ENCODE data around the gene FOXN3. TPM values are rescaled to one million over a fixed set of nuclear protein-coding genes. Genes with fewer than 3 reads are reported as not detected.

Gene FOXN3
- polyA plus RNA-seq, 1 donor: 39.5 TPM

GRCh38 chr14:89384023-89384422 lies 33.0 kb downstream of the FOXN3 start:
- peaks cover 15% of the 10 kb centered on the region for H3K9me3 ChIP-seq (ENCODE audit: control insufficient read depth, low read depth, low read length)
- no peak overlapping the region for H3K27ac ChIP-seq (ENCODE audit: low read length)
- H3K27me3 ChIP-seq (ENCODE audit: control insufficient read depth, insufficient read depth, low read length): no peaks in the 10 kb centered on the region
- no peaks in the 10 kb centered on the region for H3K4me1 ChIP-seq (ENCODE audit: control insufficient read depth, insufficient read depth, low read length)
- no CpG with 5 or more reads among the region's 3 CpGs for WGBS (ENCODE audit: insufficient coverage, low lambda C conversion rate)
- DNase-seq: no peak
- no peak overlapping the region for H3K4me3 ChIP-seq (ENCODE audit: low read length)
- H3K36me3 ChIP-seq (ENCODE audit: control insufficient read depth, insufficient read depth, low read length): peaks cover 12% of the 10 kb centered on the region

GRCh38 chr14:89382901-89383845 lies 33.9 kb downstream of the FOXN3 start:
- no peaks in the 10 kb centered on the region for H3K4me1 ChIP-seq (ENCODE audit: control insufficient read depth, insufficient read depth, low read length)
- H3K4me3 ChIP-seq (ENCODE audit: low read length): no peak overlapping the region
- no peaks in the 10 kb centered on the region for H3K27me3 ChIP-seq (ENCODE audit: control insufficient read depth, insufficient read depth, low read length)
- H3K27ac ChIP-seq (ENCODE audit: low read length): no peak overlapping the region
- WGBS (ENCODE audit: insufficient coverage, low lambda C conversion rate): 90% methylated on average over 4 of the region's 14 CpGs
- peaks cover 15% of the 10 kb centered on the region for H3K9me3 ChIP-seq (ENCODE audit: control insufficient read depth, low read depth, low read length)
- DNase-seq: no peak
- peaks cover 10% of the 10 kb centered on the region for H3K36me3 ChIP-seq (ENCODE audit: control insufficient read depth, insufficient read depth, low read length)

GRCh38 chr14:89382487-89382886 lies 34.5 kb downstream of the FOXN3 start:
- Histone ChIP-seq H3K4me3 (ENCODE audit: low read length) (no peak overlapping the region), H3K9me3 (ENCODE audit: control insufficient read depth, low read depth, low read length) (peaks cover 15% of the 10 kb centered on the region), H3K36me3 (ENCODE audit: control insufficient read depth, insufficient read depth, low read length) (peaks cover 9% of the 10 kb centered on the region), H3K4me1 (ENCODE audit: control insufficient read depth, insufficient read depth, low read length) (no peaks in the 10 kb centered on the region), H3K27me3 (ENCODE audit: control insufficient read depth, insufficient read depth, low read length) (no peaks in the 10 kb centered on the region), H3K27ac (ENCODE audit: low read length) (no peak overlapping the region)
- WGBS (ENCODE audit: insufficient coverage, low lambda C conversion rate): no CpG with 5 or more reads among the region's 5 CpGs
- no peak for DNase-seq

GRCh38 chr14:89379891-89380820 lies 36.9 kb downstream of the FOXN3 start:
- Histone ChIP-seq H3K36me3 (ENCODE audit: control insufficient read depth, insufficient read depth, low read length) (peaks cover 9% of the 10 kb centered on the region), H3K27me3 (ENCODE audit: control insufficient read depth, insufficient read depth, low read length) (no peaks in the 10 kb centered on the region), H3K27ac (ENCODE audit: low read length) (no peak overlapping the region), H3K9me3 (ENCODE audit: control insufficient read depth, low read depth, low read length) (peaks cover 15% of the 10 kb centered on the region), H3K4me1 (ENCODE audit: control insufficient read depth, insufficient read depth, low read length) (no peaks in the 10 kb centered on the region), H3K4me3 (ENCODE audit: low read length) (no peak overlapping the region)
- DNase-seq: no peak
- no CpG with 5 or more reads among the region's 16 CpGs for WGBS (ENCODE audit: insufficient coverage, low lambda C conversion rate)

- WGBS (ENCODE audit: insufficient coverage, low lambda C conversion rate): no CpG with 5 or more reads among the region's 9 CpGs
- Histone ChIP-seq H3K27ac (ENCODE audit: low read length) (no peak overlapping the region), H3K27me3 (ENCODE audit: control insufficient read depth, insufficient read depth, low read length) (no peaks in the 10 kb centered on the region), H3K4me1 (ENCODE audit: control insufficient read depth, insufficient read depth, low read length) (no peaks in the 10 kb centered on the region), H3K36me3 (ENCODE audit: control insufficient read depth, insufficient read depth, low read length) (peaks cover 8% of the 10 kb centered on the region), H3K4me3 (ENCODE audit: low read length) (no peak overlapping the region), H3K9me3 (ENCODE audit: control insufficient read depth, low read depth, low read length) (peaks cover 15% of the 10 kb centered on the region)
- no peak for DNase-seq
Observed at GRCh38 chr14:89379006-89379405, 38.0 kb downstream of the FOXN3 start.

GRCh38 chr14:89378119-89378518 lies 38.9 kb downstream of the FOXN3 start:
- Histone ChIP-seq H3K36me3 (ENCODE audit: control insufficient read depth, insufficient read depth, low read length) (peaks cover 6% of the 10 kb centered on the region), H3K9me3 (ENCODE audit: control insufficient read depth, low read depth, low read length) (peaks cover 15% of the 10 kb centered on the region), H3K4me3 (ENCODE audit: low read length) (no peak overlapping the region), H3K27me3 (ENCODE audit: control insufficient read depth, insufficient read depth, low read length) (no peaks in the 10 kb centered on the region), H3K27ac (ENCODE audit: low read length) (no peak overlapping the region), H3K4me1 (ENCODE audit: control insufficient read depth, insufficient read depth, low read length) (no peaks in the 10 kb centered on the region)
- DNase-seq: no peak
- 40% methylated on average over 1 of the region's 5 CpGs for WGBS (ENCODE audit: insufficient coverage, low lambda C conversion rate)

GRCh38 chr14:89377544-89377943 lies 39.5 kb downstream of the FOXN3 start:
- Histone ChIP-seq H3K27me3 (ENCODE audit: control insufficient read depth, insufficient read depth, low read length) (no peaks in the 10 kb centered on the region), H3K9me3 (ENCODE audit: control insufficient read depth, low read depth, low read length) (peaks cover 15% of the 10 kb centered on the region), H3K36me3 (ENCODE audit: control insufficient read depth, insufficient read depth, low read length) (peaks cover 6% of the 10 kb centered on the region), H3K27ac (ENCODE audit: low read length) (no peak overlapping the region), H3K4me3 (ENCODE audit: low read length) (no peak overlapping the region), H3K4me1 (ENCODE audit: control insufficient read depth, insufficient read depth, low read length) (no peaks in the 10 kb centered on the region)
- WGBS (ENCODE audit: insufficient coverage, low lambda C conversion rate): no CpG with 5 or more reads among the region's 3 CpGs
- no peak for DNase-seq

GRCh38 chr14:89374908-89375307 lies 42.1 kb downstream of the FOXN3 start:
- no peak for DNase-seq
- peaks cover 3% of the 10 kb centered on the region for H3K36me3 ChIP-seq (ENCODE audit: control insufficient read depth, insufficient read depth, low read length)
- peaks cover 15% of the 10 kb centered on the region for H3K4me1 ChIP-seq (ENCODE audit: control insufficient read depth, insufficient read depth, low read length)
- 90% methylated on average over 3 of the region's 3 CpGs for WGBS (ENCODE audit: insufficient coverage, low lambda C conversion rate)
- peaks cover 5% of the 10 kb centered on the region for H3K9me3 ChIP-seq (ENCODE audit: control insufficient read depth, low read depth, low read length)
- H3K4me3 ChIP-seq (ENCODE audit: low read length): no peak overlapping the region
- no peak overlapping the region for H3K27ac ChIP-seq (ENCODE audit: low read length)
- no peaks in the 10 kb centered on the region for H3K27me3 ChIP-seq (ENCODE audit: control insufficient read depth, insufficient read depth, low read length)

- Histone ChIP-seq H3K27me3 (ENCODE audit: control insufficient read depth, insufficient read depth, low read length) (no peaks in the 10 kb centered on the region), H3K27ac (ENCODE audit: low read length) (no peak overlapping the region), H3K9me3 (ENCODE audit: control insufficient read depth, low read depth, low read length) (no peaks in the 10 kb centered on the region), H3K4me1 (ENCODE audit: control insufficient read depth, insufficient read depth, low read length) (peaks cover 25% of the 10 kb centered on the region), H3K4me3 (ENCODE audit: low read length) (no peak overlapping the region), H3K36me3 (ENCODE audit: control insufficient read depth, insufficient read depth, low read length) (no peaks in the 10 kb centered on the region)
- DNase-seq: no peak
- 100% methylated on average over 1 of the region's 2 CpGs for WGBS (ENCODE audit: insufficient coverage, low lambda C conversion rate)
Observed at GRCh38 chr14:89373185-89373584, 43.8 kb downstream of the FOXN3 start.

GRCh38 chr14:89372512-89372883 lies 44.5 kb downstream of the FOXN3 start:
- Histone ChIP-seq H3K36me3 (ENCODE audit: control insufficient read depth, insufficient read depth, low read length) (no peaks in the 10 kb centered on the region), H3K9me3 (ENCODE audit: control insufficient read depth, low read depth, low read length) (no peaks in the 10 kb centered on the region), H3K27me3 (ENCODE audit: control insufficient read depth, insufficient read depth, low read length) (no peaks in the 10 kb centered on the region), H3K4me3 (ENCODE audit: low read length) (no peak overlapping the region), H3K4me1 (ENCODE audit: control insufficient read depth, insufficient read depth, low read length) (peaks cover 32% of the 10 kb centered on the region), H3K27ac (ENCODE audit: low read length) (no peak overlapping the region)
- 100% methylated on average over 1 of the region's 2 CpGs for WGBS (ENCODE audit: insufficient coverage, low lambda C conversion rate)
- no peak for DNase-seq

Data from large intestine (tissue), 3 donors.